GM12878 (cell line): ENCODE measurements around the gene MTHFD2. TPM values are rescaled to one million over a fixed set of nuclear protein-coding genes. Genes with fewer than 3 reads are reported as not detected.
A peak's percentile ranks its signal among the peaks of the same experiment; 100 is the strongest.

Experiments used
- ATF7 ChIP-seq: fragments of 450-650 bp; IDR thresholded peaks from 2 replicates; pipeline ENCODE4 v1.6.1; 2016; ENCODE audit warnings: low read depth, mild to moderate bottlenecking
- CBX3 ChIP-seq: fragments of 200-600 bp; sonication (generic); IDR thresholded peaks from 2 replicates; pipeline ENCODE4 v1.6.1; 2016; ENCODE audit warnings: low read depth, borderline replicate concordance
- CHD2 ChIP-seq: IDR thresholded peaks from 2 replicates; pipeline ENCODE4 v1.6.1; 2011; ENCODE audit warnings: low read depth, low read length, improper control_type of control experiment, borderline replicate concordance
- EZH2 ChIP-seq: IDR thresholded peaks from 2 replicates; pipeline ENCODE4 v1.6.1; 2012; ENCODE audit warnings: low read depth, mild to moderate bottlenecking, control low read depth, inconsistent platforms, low read length, borderline replicate concordance; ENCODE audit not compliant: control insufficient read depth
- HDAC2 ChIP-seq: fragments of 200-600 bp; sonication (generic); IDR thresholded peaks from 2 replicates; pipeline ENCODE4 v1.6.1; 2017
- IRF4 ChIP-seq: IDR thresholded peaks from 2 replicates; pipeline ENCODE4 v1.6.1; 2011; ENCODE audit warnings: low read depth, low read length
- KDM1A ChIP-seq: fragments of 200-600 bp; sonication (generic); IDR thresholded peaks from 2 replicates; pipeline ENCODE4 v1.6.1; 2016; ENCODE audit warnings: borderline replicate concordance
- MTA2 ChIP-seq: fragments of 450-650 bp; IDR thresholded peaks from 2 replicates; pipeline ENCODE4 v1.6.1; 2016; ENCODE audit warnings: low read depth, mild to moderate bottlenecking, moderate library complexity
- POU2F2 ChIP-seq: IDR thresholded peaks from 3 replicates; pipeline ENCODE4 v1.6.1; 2011; ENCODE audit warnings: low read depth, mild to moderate bottlenecking, low read length, borderline replicate concordance
- RB1 ChIP-seq: fragments of 450-650 bp; formaldehyde crosslinking; IDR thresholded peaks from 2 replicates; pipeline ENCODE4 v1.6.1; 2017; ENCODE audit warnings: mild to moderate bottlenecking, borderline replicate concordance
- RBBP5 ChIP-seq: fragments of 200-600 bp; sonication (generic); conservative IDR thresholded peaks from 2 replicates; pipeline ENCODE4 v1.6.1; 2016
- SIX5 ChIP-seq: IDR thresholded peaks from 2 replicates; pipeline ENCODE4 v1.6.1; 2011; ENCODE audit warnings: mild to moderate bottlenecking, low read depth, low read length, moderate library complexity; ENCODE audit not compliant: severe bottlenecking
- SREBF2 ChIP-seq: IDR thresholded peaks from 2 replicates; pipeline ENCODE4 v1.6.1; 2012; ENCODE audit warnings: mild to moderate bottlenecking, low read length
- SUZ12 ChIP-seq: fragments of 200-600 bp; sonication (generic); IDR thresholded peaks from one replicate; pipeline ENCODE4 v1.6.1; 2018; ENCODE audit warnings: antibody characterized with exemption, mild to moderate bottlenecking; ENCODE audit not compliant: unreplicated experiment
- TARDBP ChIP-seq: IDR thresholded peaks from 2 replicates; pipeline ENCODE4 v1.6.1; 2016; ENCODE audit warnings: borderline replicate concordance
- ZNF384 ChIP-seq: IDR thresholded peaks from 2 replicates; pipeline ENCODE4 v1.6.1; 2012; ENCODE audit warnings: low read depth, mild to moderate bottlenecking, low read length, improper control_type of control experiment, borderline replicate concordance
- polyA plus RNA-seq, 11 experiments: library from polyadenylated mRNA; depleted of rRNA in 4 of 11; unstranded in 6 of 11; stranded (reverse) in 5 of 11; fragments of >200 nt; fragmentation: Nextera tagmentation in 4 of 11; fragmentation: Illumina TruSeq in 1 of 11; extraction: Ambion mirVana in 4 of 11; extraction: Trizol in 1 of 11; gene quantifications; 1 replicate in 1 of 11; 2 replicates in 10 of 11; pipeline versions ENCODE4 v1.2.1 to v1.2.3, GENCODE V29; 2011 to 2016; ENCODE audit warnings: inconsistent platforms in 2 of 11, missing spikeins in 2 of 11, low read depth in 1 of 11
- total RNA-seq, 4 experiments: library from RNA; depleted of rRNA in 3 of 4; stranded (reverse); fragments of >200 nt in 3 of 4; fragmentation: Illumina TruSeq in 1 of 4; extraction: Trizol in 1 of 4; gene quantifications; 2 replicates each; pipeline versions ENCODE4 v1.2.1 to v1.2.3, GENCODE V29; 2013 to 2021
- TF ChIP-seq, protein P1 (sequence below): IDR thresholded peaks from 2 replicates; pipeline ENCODE4 v1.6.1; 2011; ENCODE audit warnings: low read depth, mild to moderate bottlenecking, low read length, moderate library complexity, borderline replicate concordance; ENCODE audit errors: extremely low read depth
- TF ChIP-seq, protein P2 (sequence below): fragments of 450-650 bp; IDR thresholded peaks from 2 replicates; pipeline ENCODE4 v1.6.1; 2017; ENCODE audit warnings: mild to moderate bottlenecking
- TF ChIP-seq, protein P3 (sequence below): fragments of 150-350 bp; IDR thresholded peaks from 2 replicates; pipeline ENCODE4 v1.6.1; 2014; ENCODE audit warnings: mild to moderate bottlenecking, low read depth, low read length
- TF ChIP-seq, protein P4 (sequence below): fragments of 450-650 bp; formaldehyde crosslinking; IDR thresholded peaks from 2 replicates; pipeline ENCODE4 v1.5.0; 2022; ENCODE audit warnings: mild to moderate bottlenecking, missing genetic modification characterization
- TF ChIP-seq, protein P5 (sequence below): IDR thresholded peaks from 2 replicates; pipeline ENCODE4 v1.6.1; 2012; ENCODE audit warnings: low read depth, low read length, improper control_type of control experiment

Gene MTHFD2
- total and polyA plus RNA-seq, 10 of the 15 experiments (the other 5 are each of a cell fraction or from before 2014, with no cell fraction given), result 128 to 292 (median 150) TPM

DNA sequence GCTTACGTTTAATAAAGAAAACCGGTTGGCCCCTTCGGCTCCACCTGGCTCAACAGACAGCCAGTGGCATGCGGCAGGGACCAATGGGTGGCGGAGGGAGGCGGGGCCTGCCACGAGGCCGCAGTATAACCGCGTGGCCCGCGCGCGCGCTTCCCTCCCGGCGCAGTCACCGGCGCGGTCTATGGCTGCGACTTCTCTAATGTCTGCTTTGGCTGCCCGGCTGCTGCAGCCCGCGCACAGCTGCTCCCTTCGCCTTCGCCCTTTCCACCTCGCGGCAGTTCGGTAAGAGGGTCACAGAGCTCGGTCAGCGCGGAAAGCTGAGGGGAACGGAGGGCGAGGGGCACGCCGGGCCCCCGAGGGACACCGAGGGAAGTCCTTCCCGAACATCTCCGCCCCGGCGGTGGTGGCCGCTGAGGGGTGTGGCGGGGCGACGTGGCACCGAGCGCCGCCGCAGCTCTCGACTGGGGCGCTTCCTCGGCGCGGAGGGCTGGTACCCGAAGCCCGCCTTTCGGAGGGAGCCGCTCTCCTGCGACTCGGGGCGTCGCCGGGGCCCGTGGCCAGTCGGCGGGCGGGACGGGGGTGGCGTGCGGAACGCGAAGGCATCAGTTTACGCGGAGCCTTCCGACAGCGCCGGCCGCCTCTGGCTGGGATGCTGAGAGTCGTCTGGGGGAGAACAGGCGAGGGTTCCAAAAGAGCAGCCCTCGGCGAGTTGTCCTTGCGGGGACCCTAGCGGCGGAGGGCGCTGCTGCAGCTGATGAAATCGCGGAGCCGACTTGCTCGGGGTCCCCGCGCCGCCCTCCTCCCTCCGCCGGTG lies at the start of gene MTHFD2 (continued):
- TF ChIP-seq SIX5 (no peak), SUZ12 (no peak), CBX3 (no peak), POU2F2 (peak; percentile 96), CHD2 (peak; percentile 84), TARDBP (no peak; the same call in 1 of the 2 replicates), EZH2 (no peak), RB1 (peak; percentile 74; the same call in 1 of the 2 replicates), MTA2 (no peak), ATF7 (no peak; the same call in 1 of the 2 replicates), HDAC2 (no peak), IRF4 (0 out of 2 replicates have a peak, but pooled peaks have one; percentile 43), SREBF2 (no peak), ZNF384 (no peak; the same call in 1 of the 2 replicates), RBBP5 (no peak), KDM1A (no peak)
- TF ChIP-seq, protein P1, sequence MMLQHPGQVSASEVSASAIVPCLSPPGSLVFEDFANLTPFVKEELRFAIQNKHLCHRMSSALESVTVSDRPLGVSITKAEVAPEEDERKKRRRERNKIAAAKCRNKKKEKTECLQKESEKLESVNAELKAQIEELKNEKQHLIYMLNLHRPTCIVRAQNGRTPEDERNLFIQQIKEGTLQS, result no peak
- TF ChIP-seq, protein P2, sequence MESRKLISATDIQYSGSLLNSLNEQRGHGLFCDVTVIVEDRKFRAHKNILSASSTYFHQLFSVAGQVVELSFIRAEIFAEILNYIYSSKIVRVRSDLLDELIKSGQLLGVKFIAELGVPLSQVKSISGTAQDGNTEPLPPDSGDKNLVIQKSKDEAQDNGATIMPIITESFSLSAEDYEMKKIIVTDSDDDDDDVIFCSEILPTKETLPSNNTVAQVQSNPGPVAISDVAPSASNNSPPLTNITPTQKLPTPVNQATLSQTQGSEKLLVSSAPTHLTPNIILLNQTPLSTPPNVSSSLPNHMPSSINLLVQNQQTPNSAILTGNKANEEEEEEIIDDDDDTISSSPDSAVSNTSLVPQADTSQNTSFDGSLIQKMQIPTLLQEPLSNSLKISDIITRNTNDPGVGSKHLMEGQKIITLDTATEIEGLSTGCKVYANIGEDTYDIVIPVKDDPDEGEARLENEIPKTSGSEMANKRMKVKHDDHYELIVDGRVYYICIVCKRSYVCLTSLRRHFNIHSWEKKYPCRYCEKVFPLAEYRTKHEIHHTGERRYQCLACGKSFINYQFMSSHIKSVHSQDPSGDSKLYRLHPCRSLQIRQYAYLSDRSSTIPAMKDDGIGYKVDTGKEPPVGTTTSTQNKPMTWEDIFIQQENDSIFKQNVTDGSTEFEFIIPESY, result 0 out of 2 replicates have a peak, but pooled peaks have one; percentile 55
- TF ChIP-seq, protein P3, sequence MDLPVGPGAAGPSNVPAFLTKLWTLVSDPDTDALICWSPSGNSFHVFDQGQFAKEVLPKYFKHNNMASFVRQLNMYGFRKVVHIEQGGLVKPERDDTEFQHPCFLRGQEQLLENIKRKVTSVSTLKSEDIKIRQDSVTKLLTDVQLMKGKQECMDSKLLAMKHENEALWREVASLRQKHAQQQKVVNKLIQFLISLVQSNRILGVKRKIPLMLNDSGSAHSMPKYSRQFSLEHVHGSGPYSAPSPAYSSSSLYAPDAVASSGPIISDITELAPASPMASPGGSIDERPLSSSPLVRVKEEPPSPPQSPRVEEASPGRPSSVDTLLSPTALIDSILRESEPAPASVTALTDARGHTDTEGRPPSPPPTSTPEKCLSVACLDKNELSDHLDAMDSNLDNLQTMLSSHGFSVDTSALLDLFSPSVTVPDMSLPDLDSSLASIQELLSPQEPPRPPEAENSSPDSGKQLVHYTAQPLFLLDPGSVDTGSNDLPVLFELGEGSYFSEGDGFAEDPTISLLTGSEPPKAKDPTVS, result no peak
- TF ChIP-seq, protein P4, sequence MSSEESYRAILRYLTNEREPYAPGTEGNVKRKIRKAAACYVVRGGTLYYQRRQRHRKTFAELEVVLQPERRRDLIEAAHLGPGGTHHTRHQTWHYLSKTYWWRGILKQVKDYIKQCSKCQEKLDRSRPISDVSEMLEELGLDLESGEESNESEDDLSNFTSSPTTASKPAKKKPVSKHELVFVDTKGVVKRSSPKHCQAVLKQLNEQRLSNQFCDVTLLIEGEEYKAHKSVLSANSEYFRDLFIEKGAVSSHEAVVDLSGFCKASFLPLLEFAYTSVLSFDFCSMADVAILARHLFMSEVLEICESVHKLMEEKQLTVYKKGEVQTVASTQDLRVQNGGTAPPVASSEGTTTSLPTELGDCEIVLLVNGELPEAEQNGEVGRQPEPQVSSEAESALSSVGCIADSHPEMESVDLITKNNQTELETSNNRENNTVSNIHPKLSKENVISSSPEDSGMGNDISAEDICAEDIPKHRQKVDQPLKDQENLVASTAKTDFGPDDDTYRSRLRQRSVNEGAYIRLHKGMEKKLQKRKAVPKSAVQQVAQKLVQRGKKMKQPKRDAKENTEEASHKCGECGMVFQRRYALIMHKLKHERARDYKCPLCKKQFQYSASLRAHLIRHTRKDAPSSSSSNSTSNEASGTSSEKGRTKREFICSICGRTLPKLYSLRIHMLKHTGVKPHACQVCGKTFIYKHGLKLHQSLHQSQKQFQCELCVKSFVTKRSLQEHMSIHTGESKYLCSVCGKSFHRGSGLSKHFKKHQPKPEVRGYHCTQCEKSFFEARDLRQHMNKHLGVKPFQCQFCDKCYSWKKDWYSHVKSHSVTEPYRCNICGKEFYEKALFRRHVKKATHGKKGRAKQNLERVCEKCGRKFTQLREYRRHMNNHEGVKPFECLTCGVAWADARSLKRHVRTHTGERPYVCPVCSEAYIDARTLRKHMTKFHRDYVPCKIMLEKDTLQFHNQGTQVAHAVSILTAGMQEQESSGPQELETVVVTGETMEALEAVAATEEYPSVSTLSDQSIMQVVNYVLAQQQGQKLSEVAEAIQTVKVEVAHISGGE (CRISPR knock-in tag), result no peak
- TF ChIP-seq, protein P5, sequence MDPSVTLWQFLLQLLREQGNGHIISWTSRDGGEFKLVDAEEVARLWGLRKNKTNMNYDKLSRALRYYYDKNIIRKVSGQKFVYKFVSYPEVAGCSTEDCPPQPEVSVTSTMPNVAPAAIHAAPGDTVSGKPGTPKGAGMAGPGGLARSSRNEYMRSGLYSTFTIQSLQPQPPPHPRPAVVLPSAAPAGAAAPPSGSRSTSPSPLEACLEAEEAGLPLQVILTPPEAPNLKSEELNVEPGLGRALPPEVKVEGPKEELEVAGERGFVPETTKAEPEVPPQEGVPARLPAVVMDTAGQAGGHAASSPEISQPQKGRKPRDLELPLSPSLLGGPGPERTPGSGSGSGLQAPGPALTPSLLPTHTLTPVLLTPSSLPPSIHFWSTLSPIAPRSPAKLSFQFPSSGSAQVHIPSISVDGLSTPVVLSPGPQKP, result 0 out of 2 replicates have a peak, but pooled peaks have one; percentile 23
